GM12874 (cell line): Measurements from ENCODE around the gene SMG7.

Experiments
- CTCF ChIP-seq: IDR thresholded peaks from 2 replicates; pipeline ENCODE4 v1.5.1; 2011; ENCODE audit warnings: low read depth, mild to moderate bottlenecking, control low read depth, low read length, moderate library complexity; ENCODE audit not compliant: insufficient read depth

SMG7 gene

GRCh38 chr1:183565261-183565660 lies 93.0 kb downstream of the SMG7 start:
- no peak for TF ChIP-seq CTCF

- no peak for TF ChIP-seq CTCF
Observed at GRCh38 chr1:183566026-183566425, 93.7 kb downstream of the SMG7 start.

GRCh38 chr1:183567584-183567983 lies 95.3 kb downstream of the SMG7 start:
- TF ChIP-seq CTCF: no peak

- TF ChIP-seq CTCF: no peak
Observed at GRCh38 chr1:183568176-183569021, 96.1 kb downstream of the SMG7 start.

- no peak for TF ChIP-seq CTCF
Observed at GRCh38 chr1:183569141-183569540, 96.8 kb downstream of the SMG7 start.

GRCh38 chr1:183569801-183570200 lies 97.5 kb downstream of the SMG7 start:
- TF ChIP-seq CTCF: no peak

GRCh38 chr1:183570451-183570850 lies 98.2 kb downstream of the SMG7 start:
- no peak for TF ChIP-seq CTCF
